HepG2 (cell line): ENCODE data around the gene CPT1A. TPM values are rescaled to one million over a fixed set of nuclear protein-coding genes. Genes with fewer than 3 reads are reported as not detected.

Experiments
- ATAC-seq: fragments of 200-7000 bp; cut with Tn5 transposase; 3 replicates; pipeline ENCODE4 v1.9.1; 2020; ENCODE audit warnings: mild to moderate bottlenecking, moderate library complexity
- BruUV-seq: library from RNA; stranded (reverse); fragments of 400-500 nt; replicated peaks from 2 replicates; lab custom pipeline; 2021; lab: Mats Ljungman, UMichigan
- CTCF ChIA-PET: fragments of 300-600 bp; formaldehyde crosslinking; extraction: SDS; loops from one replicate; lab custom pipeline; 2021; ENCODE audit warnings: low total read pairs, inconsistent platforms, low intra/inter-chr PET ratio; lab: Yijun Ruan, JAX
- POLR2A ChIA-PET: fragments of 350-600 bp; sonication (Branson Sonifier 250); formaldehyde crosslinking; loops from one replicate; lab custom pipeline; 2020; ENCODE audit warnings: antibody characterized with exemption, inconsistent platforms; lab: Yijun Ruan, JAX
- DNase-seq: peaks from one replicate; pipeline ENCODE4 v3.0.0-alpha.2; 2015; ENCODE audit warnings: low spot score
- FAIRE-seq: peaks from 3 replicates; lab custom pipeline; 2011; peaks lifted over from hg19 to GRCh38; lab: Jason Lieb, UNC
- H2AFZ ChIP-seq: one replicate; pipeline ENCODE4 v1.6.1; 2011; ENCODE audit warnings: low read length, inconsistent platforms
- H3K27ac ChIP-seq: fragments of 300-600 bp; 3 replicates; pipeline ENCODE4 v1.8.0; 2011; ENCODE audit warnings: mixed run types, mild to moderate bottlenecking, mixed read lengths, low read length, inconsistent platforms; ENCODE audit not compliant: insufficient read depth; ENCODE audit errors: extremely low read length
- H3K27me3 ChIP-seq, 2 experiments: fragments of 200-600 bp in 1 of 2; 2 replicates in 1 of 2; 3 replicates in 1 of 2; pipeline versions ENCODE4 v1.6.0 to v1.8.0; 2011; ENCODE audit warnings: low read length in 2 of 2, mild to moderate bottlenecking in 2 of 2, moderate library complexity in 2 of 2, inconsistent platforms in 1 of 2; ENCODE audit not compliant: insufficient read depth in 2 of 2, control insufficient read depth in 1 of 2
- H3K36me3 ChIP-seq, 2 experiments: fragments of 200-600 bp in 1 of 2; replicated peaks in 1 of 2; 2 replicates in 1 of 2; 3 replicates in 1 of 2; pipeline versions ENCODE4 v1.5.1 to v1.8.0; 2011; ENCODE audit warnings: low read length in 2 of 2, inconsistent platforms in 1 of 2; ENCODE audit not compliant: insufficient read depth in 2 of 2, control insufficient read depth in 1 of 2
- H3K4me1 ChIP-seq: 2 replicates; pipeline ENCODE4 v1.5.1; 2012; ENCODE audit warnings: low read length, inconsistent platforms; ENCODE audit not compliant: insufficient read depth
- H3K4me2 ChIP-seq: 2 replicates; pipeline ENCODE4 v1.6.0; 2011; ENCODE audit warnings: low read depth, low read length, inconsistent platforms
- H3K4me3 ChIP-seq, 3 experiments: fragments of 200-600 bp in 1 of 3; sonication (generic), shearing (Covaris generic) in 1 of 3; replicated peaks in 1 of 3; 2 replicates each; pipeline ENCODE4 v1.5.1; 2011 to 2016; ENCODE audit warnings: low read length in 3 of 3, inconsistent platforms in 2 of 3, low read depth in 2 of 3, mild to moderate bottlenecking in 2 of 3, control low read depth in 1 of 3, mixed read lengths in 1 of 3; ENCODE audit not compliant: insufficient read depth in 1 of 3
- H3K79me2 ChIP-seq: one replicate; pipeline ENCODE4 v1.6.1; 2011; ENCODE audit warnings: low read length, inconsistent platforms; ENCODE audit not compliant: insufficient read depth
- H3K9ac ChIP-seq: 2 replicates; pipeline ENCODE4 v1.6.0; 2011; ENCODE audit warnings: mild to moderate bottlenecking, low read depth, low read length, inconsistent platforms; ENCODE audit not compliant: insufficient read depth
- H3K9me3 ChIP-seq: 2 replicates; pipeline ENCODE4 v1.5.1; 2012; ENCODE audit warnings: mild to moderate bottlenecking, low read length
- H4K20me1 ChIP-seq: 2 replicates; pipeline ENCODE4 v1.6.0; 2011; ENCODE audit warnings: inconsistent platforms, mild to moderate bottlenecking, low read length, moderate library complexity; ENCODE audit not compliant: insufficient read depth
- CREM ChIP-seq, 2 experiments: sonication (generic) in 1 of 2; formaldehyde crosslinking in 1 of 2; IDR thresholded peaks; 2 replicates each; pipeline versions ENCODE4 v1.4.0 to v1.6.1; 2016 to 2020; ENCODE audit warnings: antibody characterized with exemption in 1 of 2, mild to moderate bottlenecking in 1 of 2, missing genetic modification reagents in 1 of 2
- GABPA ChIP-seq, 2 experiments: IDR thresholded peaks; 2 replicates each; pipeline ENCODE4 v1.6.1; 2011 to 2016; ENCODE audit warnings: low read depth in 2 of 2, low read length in 1 of 2, missing biosample characterization in 1 of 2, missing genetic modification characterization in 1 of 2
- KAT2B ChIP-seq: fragments of 150-350 bp; IDR thresholded peaks from 2 replicates; pipeline ENCODE4 v1.6.1; 2014; ENCODE audit warnings: low read depth, low read length, borderline replicate concordance
- KMT2A ChIP-seq: sonication (generic); formaldehyde crosslinking; IDR thresholded peaks from 2 replicates; pipeline ENCODE4 v1.4.0; 2020; ENCODE audit warnings: missing genetic modification reagents
- NONO ChIP-seq, 2 experiments: fragments of 450-650 bp in 1 of 2; sonication (generic) in 1 of 2; formaldehyde crosslinking in 1 of 2; IDR thresholded peaks in 1 of 2; conservative IDR thresholded peaks in 1 of 2; 2 replicates each; pipeline versions ENCODE4 v1.6.1 to v1.8.0; 2017 to 2022; ENCODE audit warnings: mild to moderate bottlenecking in 1 of 2, missing genetic modification reagents in 1 of 2, moderate library complexity in 1 of 2
- SIX4 ChIP-seq: sonication (generic); formaldehyde crosslinking; IDR thresholded peaks from 2 replicates; pipeline ENCODE4 v1.4.0; 2020; ENCODE audit warnings: missing genetic modification reagents
- ZNF589 ChIP-seq: sonication (generic); formaldehyde crosslinking; conservative IDR thresholded peaks from 2 replicates; pipeline ENCODE4 v1.8.0; 2022; ENCODE audit warnings: mild to moderate bottlenecking, moderate library complexity, missing genetic modification reagents
- WGBS: methylation state at CpG from one replicate; pipeline ENCODE4 v1.1.6; 2017; ENCODE audit warnings: low lambda C conversion rate; 5-methylcytosine and 5-hydroxymethylcytosine counted together
- in situ Hi-C: cut with HindIII; loops from 2 replicates; pipeline ENCODE4 v1.10.0; 2017; ENCODE audit warnings: low pct_unique_long_range_greater_than_20kb; ENCODE audit not compliant: extremely low pct_ligation_motif_present
- intact Hi-C: fragments of 100-400 bp; cut with micrococcal nuclease; formaldehyde crosslinking; loops from one replicate; pipeline ENCODE4 v1.10.0; 2022; ENCODE audit not compliant: unreplicated experiment
- polyA plus RNA-seq, 8 experiments: library from polyadenylated mRNA; depleted of rRNA in 3 of 8; stranded (reverse) in 7 of 8; unstranded in 1 of 8; fragments of >200 nt; fragmentation: Illumina TruSeq in 4 of 8; extraction: Trizol in 4 of 8; gene quantifications; 2 replicates each; pipeline versions ENCODE4 v1.2.1 to v1.2.3, GENCODE V29; 2011 to 2016; ENCODE audit warnings: low read depth in 4 of 8, missing spikeins in 1 of 8, mixed read lengths in 1 of 8; ENCODE audit not compliant: insufficient read depth in 1 of 8
- total RNA-seq, 5 experiments: library from RNA; depleted of rRNA; stranded (reverse); fragments of >200 nt; fragmentation: Illumina TruSeq; extraction: Trizol; gene quantifications; 2 replicates each; pipeline ENCODE4 v1.2.3, GENCODE V29; 2016; ENCODE audit warnings: low read depth in 1 of 5
- TF ChIP-seq, protein P1 (sequence below), 2 experiments: sonication (generic) in 1 of 2; formaldehyde crosslinking in 1 of 2; IDR thresholded peaks; 2 replicates each; pipeline versions ENCODE4 v1.4.0 to v1.6.1; 2016 to 2020; ENCODE audit warnings: borderline replicate concordance in 1 of 2, low read depth in 1 of 2, mild to moderate bottlenecking in 1 of 2, missing genetic modification reagents in 1 of 2
- TF ChIP-seq, protein P2 (sequence below): sonication (generic); formaldehyde crosslinking; IDR thresholded peaks from 2 replicates; pipeline ENCODE4 v1.5.1; 2020; ENCODE audit warnings: mild to moderate bottlenecking, missing genetic modification reagents, moderate library complexity
- TF ChIP-seq, protein P3 (sequence below): sonication (generic); formaldehyde crosslinking; IDR thresholded peaks from 2 replicates; pipeline ENCODE4 v1.8.0; 2022; ENCODE audit warnings: low read depth, missing genetic modification reagents
- TF ChIP-seq, protein P4 (sequence below): sonication (generic); formaldehyde crosslinking; IDR thresholded peaks from 2 replicates; pipeline ENCODE4 v1.8.0; 2022; ENCODE audit warnings: missing genetic modification reagents, mild to moderate bottlenecking, moderate library complexity, borderline replicate concordance

Gene CPT1A
- total and polyA plus RNA-seq, 2 of the 13 experiments (the other 11 are each of a cell fraction or from before 2014, with no cell fraction given) = 7.0 to 7.1 TPM

DNA sequence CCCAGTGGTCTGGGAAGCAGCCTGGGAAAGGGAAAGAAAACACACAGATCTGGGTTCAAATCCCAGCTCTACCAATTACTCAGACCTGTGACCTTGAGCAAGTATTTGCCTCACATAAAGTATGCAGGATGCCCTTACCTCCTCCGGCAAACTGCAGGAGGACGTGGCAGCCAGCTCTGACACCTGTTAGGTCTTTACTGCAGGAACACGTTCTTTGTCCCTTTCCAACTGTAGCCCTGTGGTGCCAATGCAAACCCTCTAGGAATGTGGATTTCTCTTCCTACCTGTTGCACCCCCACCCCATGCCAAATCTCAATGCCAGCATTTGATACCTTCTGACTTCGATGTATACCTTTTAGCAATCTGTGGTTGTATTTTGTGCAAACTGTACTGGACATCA lies 6.0 kb downstream of the CPT1A start:
- Histone ChIP-seq H2AFZ (no peak overlapping the region), H3K9ac (0 out of 2 replicates have a peak overlapping the region, but pooled peaks have one; percentile 5), H3K4me2 (no peak overlapping the region), H3K27me3 (no peaks in the 10 kb centered on the region), H3K4me1 (peaks cover 52% of the 10 kb centered on the region), H3K36me3 (no peaks in the 10 kb centered on the region), H3K27ac (no peak overlapping the region), H4K20me1 (peaks cover 11% of the 10 kb centered on the region), H3K4me3 (no peak overlapping the region), H3K79me2 (no peaks in the 10 kb centered on the region), H3K9me3 (no peaks in the 10 kb centered on the region)
- in situ Hi-C loops (no loop called here), intact Hi-C loops (no loop called here)
- no peak for DNase-seq
- TF ChIP-seq KMT2A (CRISPR knock-in tag) (no peak), ZNF589 (CRISPR knock-in tag) (no peak), NONO (IDR thresholded peaks at IDR 0.05) (no peak), NONO (CRISPR knock-in tag; conservative IDR thresholded peaks at IDR 0.05) (no peak), KAT2B (no peak), GABPA (IDR thresholded peaks at IDR 0.05; ENCODE audit: low read depth, low read length) (no peak), GABPA (CRISPR knock-in tag; IDR thresholded peaks at IDR 0.05; ENCODE audit: low read depth) (no peak), SIX4 (no peak), CREM (IDR thresholded peaks at IDR 0.05) (no peak), CREM (CRISPR knock-in tag; IDR thresholded peaks at IDR 0.05) (no peak)
- TF ChIP-seq, protein P1, sequence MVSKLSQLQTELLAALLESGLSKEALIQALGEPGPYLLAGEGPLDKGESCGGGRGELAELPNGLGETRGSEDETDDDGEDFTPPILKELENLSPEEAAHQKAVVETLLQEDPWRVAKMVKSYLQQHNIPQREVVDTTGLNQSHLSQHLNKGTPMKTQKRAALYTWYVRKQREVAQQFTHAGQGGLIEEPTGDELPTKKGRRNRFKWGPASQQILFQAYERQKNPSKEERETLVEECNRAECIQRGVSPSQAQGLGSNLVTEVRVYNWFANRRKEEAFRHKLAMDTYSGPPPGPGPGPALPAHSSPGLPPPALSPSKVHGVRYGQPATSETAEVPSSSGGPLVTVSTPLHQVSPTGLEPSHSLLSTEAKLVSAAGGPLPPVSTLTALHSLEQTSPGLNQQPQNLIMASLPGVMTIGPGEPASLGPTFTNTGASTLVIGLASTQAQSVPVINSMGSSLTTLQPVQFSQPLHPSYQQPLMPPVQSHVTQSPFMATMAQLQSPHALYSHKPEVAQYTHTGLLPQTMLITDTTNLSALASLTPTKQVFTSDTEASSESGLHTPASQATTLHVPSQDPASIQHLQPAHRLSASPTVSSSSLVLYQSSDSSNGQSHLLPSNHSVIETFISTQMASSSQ (IDR thresholded peaks at IDR 0.05; ENCODE audit: low read depth) = no peak
- TF ChIP-seq, protein P1 (CRISPR knock-in tag; IDR thresholded peaks at IDR 0.05; ENCODE audit: borderline replicate concordance) = no peak
- TF ChIP-seq, protein P2, sequence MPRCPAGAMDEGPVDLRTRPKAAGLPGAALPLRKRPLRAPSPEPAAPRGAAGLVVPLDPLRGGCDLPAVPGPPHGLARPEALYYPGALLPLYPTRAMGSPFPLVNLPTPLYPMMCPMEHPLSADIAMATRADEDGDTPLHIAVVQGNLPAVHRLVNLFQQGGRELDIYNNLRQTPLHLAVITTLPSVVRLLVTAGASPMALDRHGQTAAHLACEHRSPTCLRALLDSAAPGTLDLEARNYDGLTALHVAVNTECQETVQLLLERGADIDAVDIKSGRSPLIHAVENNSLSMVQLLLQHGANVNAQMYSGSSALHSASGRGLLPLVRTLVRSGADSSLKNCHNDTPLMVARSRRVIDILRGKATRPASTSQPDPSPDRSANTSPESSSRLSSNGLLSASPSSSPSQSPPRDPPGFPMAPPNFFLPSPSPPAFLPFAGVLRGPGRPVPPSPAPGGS (CRISPR knock-in tag) = no peak
- TF ChIP-seq, protein P3, sequence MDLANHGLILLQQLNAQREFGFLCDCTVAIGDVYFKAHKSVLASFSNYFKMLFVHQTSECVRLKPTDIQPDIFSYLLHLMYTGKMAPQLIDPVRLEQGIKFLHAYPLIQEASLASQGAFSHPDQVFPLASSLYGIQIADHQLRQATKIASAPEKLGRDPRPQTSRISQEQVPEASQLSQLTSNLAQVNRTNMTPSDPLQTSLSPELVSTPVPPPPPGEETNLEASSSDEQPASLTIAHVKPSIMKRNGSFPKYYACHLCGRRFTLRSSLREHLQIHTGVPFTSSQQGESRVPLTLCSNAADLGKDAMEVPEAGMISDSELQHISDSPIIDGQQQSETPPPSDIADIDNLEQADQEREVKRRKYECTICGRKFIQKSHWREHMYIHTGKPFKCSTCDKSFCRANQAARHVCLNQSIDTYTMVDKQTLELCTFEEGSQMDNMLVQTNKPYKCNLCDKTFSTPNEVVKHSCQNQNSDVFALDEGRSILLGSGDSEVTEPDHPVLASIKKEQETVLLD (CRISPR knock-in tag) = no peak
- TF ChIP-seq, protein P4, sequence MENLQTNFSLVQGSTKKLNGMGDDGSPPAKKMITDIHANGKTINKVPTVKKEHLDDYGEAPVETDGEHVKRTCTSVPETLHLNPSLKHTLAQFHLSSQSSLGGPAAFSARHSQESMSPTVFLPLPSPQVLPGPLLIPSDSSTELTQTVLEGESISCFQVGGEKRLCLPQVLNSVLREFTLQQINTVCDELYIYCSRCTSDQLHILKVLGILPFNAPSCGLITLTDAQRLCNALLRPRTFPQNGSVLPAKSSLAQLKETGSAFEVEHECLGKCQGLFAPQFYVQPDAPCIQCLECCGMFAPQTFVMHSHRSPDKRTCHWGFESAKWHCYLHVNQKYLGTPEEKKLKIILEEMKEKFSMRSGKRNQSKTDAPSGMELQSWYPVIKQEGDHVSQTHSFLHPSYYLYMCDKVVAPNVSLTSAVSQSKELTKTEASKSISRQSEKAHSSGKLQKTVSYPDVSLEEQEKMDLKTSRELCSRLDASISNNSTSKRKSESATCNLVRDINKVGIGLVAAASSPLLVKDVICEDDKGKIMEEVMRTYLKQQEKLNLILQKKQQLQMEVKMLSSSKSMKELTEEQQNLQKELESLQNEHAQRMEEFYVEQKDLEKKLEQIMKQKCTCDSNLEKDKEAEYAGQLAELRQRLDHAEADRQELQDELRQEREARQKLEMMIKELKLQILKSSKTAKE (CRISPR knock-in tag) = no peak
- ATAC-seq = no peak
- POLR2A ChIA-PET = interaction anchor here (0.5 kb wide), 1 partner anchor 9 kb away, joined by 3 read pairs; no protein-coding TSS in a partner anchor
- no TSS peak for BruUV-seq
- 51% methylated on average over 4 of the region's 4 CpGs for WGBS
- CTCF ChIA-PET = no interaction called here
- FAIRE-seq = no peak
